ENCODE measurements around the gene SLC27A5. TPM values are rescaled to one million over a fixed set of nuclear protein-coding genes. Genes with fewer than 3 reads are reported as not detected.
A peak's percentile ranks its signal among the peaks of the same experiment; 100 is the strongest.

The SLC27A5 gene
- total and polyA plus RNA-seq, 9 of the 15 experiments (the other 6 are each of a cell fraction or from before 2014, with no cell fraction given) = 42.2 to 318 (median 64.7) TPM

GRCh38 chr19:58543826-58544590, 32.2 kb upstream of the SLC27A5 start, which contains the start of gene TRIM28 (continued):
- TF ChIP-seq FOXP4 (CRISPR knock-in tag; IDR thresholded peaks at IDR 0.05; ENCODE audit: borderline replicate concordance) = peak; percentile 73
- no peak for TF ChIP-seq ADNP (tag; IDR thresholded peaks at IDR 0.05)
- TF ChIP-seq VEZF1 (CRISPR knock-in tag; IDR thresholded peaks at IDR 0.05) = peak; percentile 85; the same call in 1 of the 2 replicates
- TF ChIP-seq POLR2G (IDR thresholded peaks at IDR 0.05; ENCODE audit: low read depth, low read length) = peak; percentile 99
- TF ChIP-seq ETV5 (CRISPR knock-in tag; IDR thresholded peaks at IDR 0.05; ENCODE audit: low read depth) = 0 out of 2 replicates have a peak, but pooled peaks have one; percentile 33
- peak; percentile 97 for TF ChIP-seq RB1 (IDR thresholded peaks at IDR 0.05; ENCODE audit: low read depth)
- peak; percentile 46; the same call in 1 of the 2 replicates for TF ChIP-seq ETS1 (conservative IDR thresholded peaks at IDR 0.05; ENCODE audit: control insufficient read depth, low read depth, low read length)
- TF ChIP-seq PRDM10 (IDR thresholded peaks at IDR 0.05; ENCODE audit: partially characterized antibody) = peak; percentile 62
- peak; percentile 96 for TF ChIP-seq NBN (IDR thresholded peaks at IDR 0.05; ENCODE audit: low read depth)
- peak; percentile 95; the same call in 1 of the 2 replicates for TF ChIP-seq CBX1 (IDR thresholded peaks at IDR 0.05; ENCODE audit: low read depth)
- TF ChIP-seq SMC3 (conservative IDR thresholded peaks at IDR 0.05; ENCODE audit: insufficient read depth, low read depth, low read length) = no peak
- peak; percentile 26; the same call in 1 of the 2 replicates for TF ChIP-seq CHD2 (IDR thresholded peaks at IDR 0.05; ENCODE audit: low read depth, low read length)
- peak; percentile 66 for TF ChIP-seq CTBP1 (IDR thresholded peaks at IDR 0.05; ENCODE audit: borderline replicate concordance)
- TF ChIP-seq SRF (CRISPR knock-in tag; IDR thresholded peaks at IDR 0.05) = 0 out of 4 replicates have a peak, but pooled peaks of 1 of the 2 experiments have one; percentile 22
- peak; percentile 88 for TF ChIP-seq CREB1 (IDR thresholded peaks at IDR 0.05)
- TF ChIP-seq CREB1 (CRISPR knock-in tag; IDR thresholded peaks at IDR 0.05) = peak; percentile 95
- TF ChIP-seq TBP (optimal IDR thresholded peaks at IDR 0.05; ENCODE audit: low read depth, low read length) = peak; percentile 98
- TF ChIP-seq NR2F6 (CRISPR knock-in tag; IDR thresholded peaks at IDR 0.05) = 0 out of 2 replicates have a peak, but pooled peaks have one; percentile 43
- TF ChIP-seq MBD2 (IDR thresholded peaks at IDR 0.05; ENCODE audit: borderline replicate concordance, low read depth) = peak; percentile 64; the same call in 1 of the 2 replicates

Measured in K562 (cell line).